Keratinocyte (primary cell): ENCODE data around the gene CFAP54. TPM values are rescaled to one million over a fixed set of nuclear protein-coding genes. Genes with fewer than 3 reads are reported as not detected.

Experiments used
- DNase-seq: peaks from one replicate; pipeline ENCODE4 v3.0.0-alpha.2; 2011; ENCODE audit warnings: low read depth, missing footprints, low spot score
- FAIRE-seq: peaks from 2 replicates; lab custom pipeline; 2011; peaks lifted over from hg19 to GRCh38; lab: Jason Lieb, UNC
- H2AFZ ChIP-seq: 2 replicates; pipeline ENCODE4 v1.6.0; 2012; ENCODE audit warnings: low read length, control low read depth, inconsistent platforms; ENCODE audit not compliant: control insufficient read depth
- H3K27ac ChIP-seq: 2 replicates; pipeline ENCODE4 v1.5.1; 2011; ENCODE audit warnings: low read length; ENCODE audit not compliant: control insufficient read depth, insufficient read depth
- H3K27me3 ChIP-seq: 3 replicates; pipeline ENCODE4 v1.6.0; 2011; ENCODE audit warnings: low read length; ENCODE audit not compliant: control insufficient read depth, insufficient read depth; ENCODE audit errors: extremely low read depth
- H3K36me3 ChIP-seq, 2 experiments: 2 replicates in 1 of 2; 3 replicates in 1 of 2; pipeline ENCODE4 v1.5.1; 2011; ENCODE audit warnings: low read length in 2 of 2, mild to moderate bottlenecking in 1 of 2; ENCODE audit not compliant: control insufficient read depth in 2 of 2, insufficient read depth in 2 of 2; ENCODE audit errors: extremely low read depth in 1 of 2
- H3K4me1 ChIP-seq: 3 replicates; pipeline ENCODE4 v1.5.1; 2011; ENCODE audit warnings: low read length; ENCODE audit not compliant: control insufficient read depth, insufficient read depth; ENCODE audit errors: extremely low read depth
- H3K4me2 ChIP-seq: 3 replicates; pipeline ENCODE4 v1.6.0; 2011; ENCODE audit warnings: low read depth, low read length; ENCODE audit not compliant: control insufficient read depth, insufficient read depth; ENCODE audit errors: extremely low read depth
- H3K4me3 ChIP-seq, 3 experiments: fragments of 200-600 bp in 1 of 3; sonication (generic) in 1 of 3; 2 replicates in 2 of 3; 3 replicates in 1 of 3; pipeline ENCODE4 v1.5.1; 2011 to 2016; ENCODE audit warnings: low read length in 3 of 3, mild to moderate bottlenecking in 3 of 3, control low read depth in 2 of 3, inconsistent platforms in 1 of 3, low read depth in 1 of 3, mixed read lengths in 1 of 3, mixed run types in 1 of 3, moderate library complexity in 1 of 3; ENCODE audit not compliant: control insufficient read depth in 2 of 3, insufficient read depth in 2 of 3; ENCODE audit errors: extremely low read depth in 1 of 3
- H3K79me2 ChIP-seq: 2 replicates; pipeline ENCODE4 v1.6.0; 2012; ENCODE audit warnings: low read length; ENCODE audit not compliant: control insufficient read depth, insufficient read depth
- H3K9ac ChIP-seq: 3 replicates; pipeline ENCODE4 v1.6.0; 2011; ENCODE audit warnings: low read length; ENCODE audit not compliant: control insufficient read depth, insufficient read depth; ENCODE audit errors: extremely low read depth
- H3K9me1 ChIP-seq: 3 replicates; pipeline ENCODE4 v1.6.0; 2011; ENCODE audit warnings: low read length; ENCODE audit not compliant: control insufficient read depth, insufficient read depth; ENCODE audit errors: extremely low read depth
- H3K9me3 ChIP-seq: 2 replicates; pipeline ENCODE4 v1.5.1; 2012; ENCODE audit warnings: low read depth, low read length; ENCODE audit not compliant: control insufficient read depth
- H4K20me1 ChIP-seq: 3 replicates; pipeline ENCODE4 v1.6.0; 2011; ENCODE audit warnings: low read length; ENCODE audit not compliant: control insufficient read depth, insufficient read depth; ENCODE audit errors: extremely low read depth
- CTCF ChIP-seq, 3 experiments: IDR thresholded peaks in 1 of 3; conservative IDR thresholded peaks in 1 of 3; optimal IDR thresholded peaks in 1 of 3; 2 replicates in 2 of 3; 3 replicates in 1 of 3; pipeline versions ENCODE3 to v1.5.1; 2011; ENCODE audit warnings: low read length in 3 of 3, mild to moderate bottlenecking in 3 of 3, moderate library complexity in 2 of 3, control low read depth in 1 of 3, inconsistent platforms in 1 of 3; ENCODE audit not compliant: insufficient read depth in 2 of 3; ENCODE audit errors: extremely low read depth in 1 of 3
- EZH2 ChIP-seq: IDR thresholded peaks from one replicate; pipeline ENCODE4 v1.6.1; 2012; ENCODE audit warnings: inconsistent platforms, mild to moderate bottlenecking, low read length, moderate library complexity
- dilution Hi-C: fragments of 300-500 bp; cut with MboI; formaldehyde crosslinking; loops from one replicate; pipeline ENCODE4 v1.7.0; 2020; ENCODE audit warnings: low sequenced_read_pairs; ENCODE audit not compliant: extremely low pct_ligation_motif_present
- polyA plus RNA-seq, 5 experiments: library from polyadenylated mRNA; depleted of rRNA in 3 of 5; stranded (reverse) in 3 of 5; stranded (forward) in 1 of 5; unstranded in 1 of 5; fragments of >200 nt; gene quantifications; 1 replicate in 1 of 5; 2 replicates in 3 of 5; 3 replicates in 1 of 5; pipeline versions ENCODE4 v1.2.1 to v1.2.3, GENCODE V29; 2011 to 2012; ENCODE audit warnings: missing spikeins in 2 of 5, low read depth in 1 of 5, low replicate concordance in 1 of 5

Gene CFAP54
- polyA plus RNA-seq, 1 donor (not counting 4 experiments of a cell fraction or from before 2014, with no cell fraction given), result 1.2 TPM

GRCh38 chr12:96513681-96514080 is 24.3 kb downstream of the CFAP54 start:
- H4K20me1 ChIP-seq, result no peaks in the 10 kb centered on the region
- no peak overlapping the region for H2AFZ ChIP-seq
- no peak overlapping the region for H3K4me3 ChIP-seq
- TF ChIP-seq CTCF (optimal IDR thresholded peaks at IDR 0.05 in 1 of 3, IDR thresholded peaks at IDR 0.05 in 1 of 3, conservative IDR thresholded peaks at IDR 0.05 in 1 of 3; ENCODE audit: extremely low read depth in 1 of 3, insufficient read depth in 2 of 3, low read length in 3 of 3) (no peak), EZH2 (no peak)
- no peak overlapping the region for H3K9ac ChIP-seq
- no peak overlapping the region for H3K4me2 ChIP-seq
- no peaks in the 10 kb centered on the region for H3K9me1 ChIP-seq
- dilution Hi-C loops, result no loop called here
- H3K36me3 ChIP-seq, result no peaks in the 10 kb centered on the region
- no peaks in the 10 kb centered on the region for H3K27me3 ChIP-seq
- peaks cover 10% of the 10 kb centered on the region for H3K4me1 ChIP-seq
- no peak overlapping the region for H3K27ac ChIP-seq
- FAIRE-seq (no peak), DNase-seq (no peak)
- H3K9me3 ChIP-seq, result no peaks in the 10 kb centered on the region
- H3K79me2 ChIP-seq, result no peaks in the 10 kb centered on the region

- Histone ChIP-seq H3K4me3 (no peak overlapping the region), H3K79me2 (no peaks in the 10 kb centered on the region), H3K4me2 (no peak overlapping the region), H3K9me3 (no peaks in the 10 kb centered on the region), H3K27me3 (no peaks in the 10 kb centered on the region), H3K9ac (no peak overlapping the region), H3K9me1 (no peaks in the 10 kb centered on the region), H3K36me3 (no peaks in the 10 kb centered on the region), H4K20me1 (no peaks in the 10 kb centered on the region), H3K27ac (no peak overlapping the region), H3K4me1 (peaks cover 10% of the 10 kb centered on the region), H2AFZ (peak overlapping the region; percentile 75)
- dilution Hi-C loops, result no loop called here
- TF ChIP-seq CTCF (optimal IDR thresholded peaks at IDR 0.05 in 1 of 3, IDR thresholded peaks at IDR 0.05 in 1 of 3, conservative IDR thresholded peaks at IDR 0.05 in 1 of 3; ENCODE audit: extremely low read depth in 1 of 3, insufficient read depth in 2 of 3, low read length in 3 of 3) (no peak), EZH2 (no peak)
- no peak for DNase-seq
- FAIRE-seq, result peak; percentile 34
Observed at GRCh38 chr12:96514328-96514727, 25.0 kb downstream of the CFAP54 start.
